ENCODE results near the gene PCCB.
"Not testable (repeated sequence)": the region's sequence is repeated elsewhere in the genome, so short reads cannot be mapped to it uniquely, and the experiment has no call there.

PCCB gene

GRCh38 chr3:136250059-136250902 lies at the start of gene PCCB:
Gene PCCB (plus strand): TSS chr3:136250340. CDS start chr3:136250376, 36 bp downstream.
- peak within 1 kb of the TSS; percentile 78 for H3K27ac ChIP-seq (ENCODE audit: poor library complexity, severe bottlenecking)
- peaks cover 4% of the 10 kb centered on the region for H3K4me1 ChIP-seq (ENCODE audit: insufficient read depth, poor library complexity, severe bottlenecking)

GRCh38 chr3:136207489-136208115 lies 42.5 kb upstream of the PCCB start:
- no peak for DNase-seq (ENCODE audit: low spot score)
- H3K9me3 ChIP-seq (ENCODE audit: severe bottlenecking) = no peaks in the 10 kb centered on the region
- ATAC-seq (ENCODE audit: low read depth) = no peak
- no peak overlapping the region for H3K27ac ChIP-seq (ENCODE audit: poor library complexity, severe bottlenecking)
- no peaks in the 10 kb centered on the region for H3K27me3 ChIP-seq (ENCODE audit: insufficient read depth, poor library complexity, severe bottlenecking)
- H3K4me1 ChIP-seq (ENCODE audit: insufficient read depth, poor library complexity, severe bottlenecking) = no peaks in the 10 kb centered on the region
- H3K36me3 ChIP-seq (ENCODE audit: low read depth) = no peaks in the 10 kb centered on the region
- no peak overlapping the region for H3K4me3 ChIP-seq (ENCODE audit: severe bottlenecking)
- TF ChIP-seq CTCF (IDR thresholded peaks at IDR 0.05; ENCODE audit: poor library complexity, severe bottlenecking) = no peak

More at GRCh38 chr3:136250059-136250902, at the start of gene PCCB:
- peak; percentile 72 for TF ChIP-seq CTCF (IDR thresholded peaks at IDR 0.05; ENCODE audit: poor library complexity, severe bottlenecking)
- DNase-seq (ENCODE audit: low spot score) = peak; percentile 97
- peak within 1 kb of the TSS; percentile 73 for H3K4me3 ChIP-seq (ENCODE audit: severe bottlenecking)
- H3K9me3 ChIP-seq (ENCODE audit: severe bottlenecking) = no peaks in the 10 kb centered on the region
- H3K36me3 ChIP-seq (ENCODE audit: low read depth) = no peaks in the 10 kb centered on the region
- ATAC-seq (ENCODE audit: low read depth) = peak; percentile 100
- no peaks in the 10 kb centered on the region for H3K27me3 ChIP-seq (ENCODE audit: insufficient read depth, poor library complexity, severe bottlenecking)

- Histone ChIP-seq H3K36me3 (ENCODE audit: low read depth) (no peaks in the 10 kb centered on the region), H3K4me1 (ENCODE audit: insufficient read depth, poor library complexity, severe bottlenecking) (no peaks in the 10 kb centered on the region), H3K27me3 (ENCODE audit: insufficient read depth, poor library complexity, severe bottlenecking) (no peaks in the 10 kb centered on the region), H3K4me3 (ENCODE audit: severe bottlenecking) (no peak overlapping the region), H3K9me3 (ENCODE audit: severe bottlenecking) (no peaks in the 10 kb centered on the region), H3K27ac (ENCODE audit: poor library complexity, severe bottlenecking) (no peak overlapping the region)
- DNase-seq (ENCODE audit: low spot score) = no peak
- TF ChIP-seq CTCF (IDR thresholded peaks at IDR 0.05; ENCODE audit: poor library complexity, severe bottlenecking) = no peak
- peak; percentile 53; the same call in 2 of the 3 replicates for ATAC-seq (ENCODE audit: low read depth)
Measured at GRCh38 chr3:136209921-136210320, 40.2 kb upstream of the PCCB start.

- no peaks in the 10 kb centered on the region for H3K4me1 ChIP-seq (ENCODE audit: insufficient read depth, poor library complexity, severe bottlenecking)
- H3K9me3 ChIP-seq (ENCODE audit: severe bottlenecking) = no peaks in the 10 kb centered on the region
- no peak overlapping the region for H3K4me3 ChIP-seq (ENCODE audit: severe bottlenecking)
- no peak for DNase-seq (ENCODE audit: low spot score)
- no peak for ATAC-seq (ENCODE audit: low read depth)
- H3K27ac ChIP-seq (ENCODE audit: poor library complexity, severe bottlenecking) = no peak overlapping the region
- no peak for TF ChIP-seq CTCF (IDR thresholded peaks at IDR 0.05; ENCODE audit: poor library complexity, severe bottlenecking)
- no peaks in the 10 kb centered on the region for H3K27me3 ChIP-seq (ENCODE audit: insufficient read depth, poor library complexity, severe bottlenecking)
- H3K36me3 ChIP-seq (ENCODE audit: low read depth) = no peaks in the 10 kb centered on the region
Measured at GRCh38 chr3:136211547-136211946, 38.6 kb upstream of the PCCB start.

- H3K27ac ChIP-seq (ENCODE audit: poor library complexity, severe bottlenecking); H3K4me1 ChIP-seq (ENCODE audit: insufficient read depth, poor library complexity, severe bottlenecking); H3K9me3 ChIP-seq (ENCODE audit: severe bottlenecking); ATAC-seq (ENCODE audit: low read depth); DNase-seq (ENCODE audit: low spot score); H3K4me3 ChIP-seq (ENCODE audit: severe bottlenecking); H3K36me3 ChIP-seq (ENCODE audit: low read depth); H3K27me3 ChIP-seq (ENCODE audit: insufficient read depth, poor library complexity, severe bottlenecking): not testable (repeated sequence)
Measured at GRCh38 chr3:136222746-136223145, 27.4 kb upstream of the PCCB start.
